Tibial artery (tissue), 4 donors: ENCODE data around the gene SCAF1.
A peak's percentile ranks its signal among the peaks of the same experiment; 100 is the strongest.

Experiments used
- DNase-seq, 2 donors: peaks; one replicate each; pipeline ENCODE4 v3.0.0-alpha.2; 2019
- H3K27ac ChIP-seq, 2 donors: fragments of 200-600 bp; sonication (generic) in 1 of 2; 1 replicate in 1 of 2; 2 replicates in 1 of 2; pipeline ENCODE4 v1.5.1; 2018 to 2019; ENCODE audit warnings: mild to moderate bottlenecking in 1 of 2
- H3K27me3 ChIP-seq, 2 donors: fragments of 200-600 bp; sonication (generic) in 1 of 2; one replicate each; pipeline versions ENCODE4 v1.5.1 to v1.6.0; 2016 to 2019
- H3K36me3 ChIP-seq, 3 donors: fragments of 200-600 bp; sonication (generic) in 2 of 3; one replicate each; pipeline ENCODE4 v1.5.1; 2016 to 2019; ENCODE audit warnings: mild to moderate bottlenecking in 2 of 3
- H3K4me1 ChIP-seq, 4 donors: fragments of 200-600 bp; sonication (generic) in 2 of 4; 1 replicate in 3 of 4; 2 replicates in 1 of 4; pipeline ENCODE4 v1.5.1; 2016 to 2019
- H3K4me3 ChIP-seq, 2 donors: fragments of 200-600 bp; sonication (generic) in 1 of 2; 1 replicate in 1 of 2; 2 replicates in 1 of 2; pipeline ENCODE4 v1.5.1; 2018 to 2019; ENCODE audit warnings: mild to moderate bottlenecking in 2 of 2
- H3K9me3 ChIP-seq, 3 donors: fragments of 200-600 bp; sonication (generic) in 1 of 3; one replicate each; pipeline ENCODE4 v1.5.1; 2016 to 2019
- CTCF ChIP-seq, 2 experiments: fragments of 200-600 bp in 1 of 2; fragments of 450-650 bp in 1 of 2; IDR thresholded peaks; one replicate each; pipeline ENCODE4 v1.5.1; 2017 to 2019; ENCODE audit warnings: antibody characterized with exemption in 2 of 2, mild to moderate bottlenecking in 1 of 2, moderate library complexity in 1 of 2
- intact Hi-C: fragments of 100-400 bp; cut with DNase I; formaldehyde crosslinking; loops from one replicate; pipeline ENCODE4 v1.15.0; 2023; ENCODE audit warnings: low total_unique reads

The SCAF1 gene

GRCh38 chr19:49663224-49663623 lies 21.2 kb downstream of the SCAF1 start:
- Histone ChIP-seq H3K4me1 (peaks cover 0 to 32% (median 18%) of the 10 kb centered on the region in 4 donors), H3K4me3 (no peak overlapping the region), H3K27me3 (no peaks in the 10 kb centered on the region), H3K27ac (no peak overlapping the region), H3K36me3 (peaks cover 32 to 50% (median 50%) of the 10 kb centered on the region in 3 donors), H3K9me3 (no peaks in the 10 kb centered on the region)
- no peak for DNase-seq
- no peak for TF ChIP-seq CTCF (IDR thresholded peaks at IDR 0.05)
- intact Hi-C loops, result no loop called here

GRCh38 chr19:49664171-49665035 lies 22.4 kb downstream of the SCAF1 start:
- peaks cover 21 to 38% (median 38%) of the 10 kb centered on the region in 3 donors for H3K36me3 ChIP-seq
- H3K4me1 ChIP-seq, result peaks cover 0 to 32% (median 18%) of the 10 kb centered on the region in 4 donors
- DNase-seq, result peak; percentile 88 to 95
- H3K27ac ChIP-seq, result peak overlapping the region; percentile 91 to 93
- H3K27me3 ChIP-seq, result no peaks in the 10 kb centered on the region
- intact Hi-C loops, result no loop called here
- peak; percentile 38 to 45 for TF ChIP-seq CTCF (IDR thresholded peaks at IDR 0.05)
- no peaks in the 10 kb centered on the region for H3K9me3 ChIP-seq
- H3K4me3 ChIP-seq, result peak overlapping the region; percentile 77 to 78

- Histone ChIP-seq H3K36me3 (peaks cover 17 to 34% (median 32%) of the 10 kb centered on the region in 3 donors), H3K27me3 (no peaks in the 10 kb centered on the region), H3K9me3 (no peaks in the 10 kb centered on the region), H3K4me3 (peak overlapping the region; percentile 77 to 78), H3K27ac (peak overlapping the region; percentile 91 to 93), H3K4me1 (peaks cover 0 to 32% (median 18%) of the 10 kb centered on the region in 4 donors)
- no peak for TF ChIP-seq CTCF (IDR thresholded peaks at IDR 0.05)
- no peak for DNase-seq
- intact Hi-C loops, result no loop called here
These were observed 23.0 kb downstream of the SCAF1 start for GRCh38 chr19:49665036-49665350.

- H3K4me3 ChIP-seq, result peak within 1 kb of the TSS; percentile 77 to 78
- peaks cover 0 to 32% (median 18%) of the 10 kb centered on the region in 4 donors for H3K4me1 ChIP-seq
- DNase-seq, result peak; percentile 97 to 99
- intact Hi-C loops, result no loop called here
- TF ChIP-seq CTCF (IDR thresholded peaks at IDR 0.05), result no peak
- H3K9me3 ChIP-seq, result no peaks in the 10 kb centered on the region
- H3K27me3 ChIP-seq, result no peaks in the 10 kb centered on the region
- H3K27ac ChIP-seq, result peak within 1 kb of the TSS; percentile 91 to 93
- peaks cover 17 to 34% (median 27%) of the 10 kb centered on the region in 3 donors for H3K36me3 ChIP-seq
These were observed 23.5 kb downstream of the SCAF1 start, which contains the start of the genes BCL2L12 and IRF3 for GRCh38 chr19:49665351-49666119. TSS of gene BCL2L12 (plus strand) at chr19:49665933. CDS start at chr19:49666693, 760 bp downstream. TSS of gene IRF3 (minus strand) at chr19:49665857. CDS start at chr19:49664838, 1,019 bp downstream.

- Histone ChIP-seq H3K4me1 (peaks cover 0 to 32% (median 18%) of the 10 kb centered on the region in 4 donors), H3K9me3 (no peaks in the 10 kb centered on the region), H3K27me3 (no peaks in the 10 kb centered on the region), H3K27ac (peak overlapping the region; percentile 91 to 93), H3K4me3 (peak overlapping the region; percentile 77 to 78), H3K36me3 (peaks cover 14 to 29% (median 21%) of the 10 kb centered on the region in 3 donors)
- intact Hi-C loops, result no loop called here
- no peak for TF ChIP-seq CTCF (IDR thresholded peaks at IDR 0.05)
- DNase-seq, result no peak
These were observed 24.1 kb downstream of the SCAF1 start for GRCh38 chr19:49666120-49666444.
